Smooth muscle cell of the umbilical artery (primary cell): ENCODE results near the gene FZD2. TPM values are rescaled to one million over a fixed set of nuclear protein-coding genes. Genes with fewer than 3 reads are reported as not detected.

ENCODE experiments used
- total RNA-seq: library from RNA; depleted of rRNA; stranded (reverse); fragments of >200 nt; gene quantifications from 2 replicates; pipeline ENCODE4 v1.2.3, GENCODE V29; 2014

Gene FZD2
- 18.3 and 31.5 TPM in 2 replicates for total RNA-seq

GRCh38 chr17:44556832-44557606, at the start of gene FZD2:
Gene FZD2 (plus strand): TSS chr17:44557484. CDS start chr17:44557689, 205 bp downstream.

Other genes with a start within 250 kb of the FZD2 start
- 0.09 and 0.59 TPM in 2 replicates for gene RUNDC3A, start 248.9 kb upstream of the FZD2 start, total RNA-seq
- gene SLC25A39, start 232.7 kb upstream of the FZD2 start, total RNA-seq: 63.0 and 87.0 TPM in 2 replicates
- 292 and 344 TPM in 2 replicates for gene GRN, start 212.2 kb upstream of the FZD2 start, total RNA-seq
- gene FAM171A2, start 193.6 kb upstream of the FZD2 start, total RNA-seq: 3.4 and 4.2 TPM in 2 replicates
- gene ITGA2B, start 167.8 kb upstream of the FZD2 start, total RNA-seq: under 0.01 and 0.14 TPM in 2 replicates
- gene GPATCH8, start 54.1 kb upstream of the FZD2 start, total RNA-seq: 21.7 and 24.6 TPM in 2 replicates
- gene MEIOC, start 99.0 kb downstream of the FZD2 start, total RNA-seq: under 0.01 and 0.05 TPM in 2 replicates
- 37.4 and 37.9 TPM in 2 replicates for gene CCDC43, start 132.3 kb downstream of the FZD2 start, total RNA-seq
- 3.0 and 4.8 TPM in 2 replicates for gene DBF4B, start 151.2 kb downstream of the FZD2 start, total RNA-seq
- 0.30 and 0.69 TPM in 2 replicates for gene ADAM11, start 201.5 kb downstream of the FZD2 start, total RNA-seq